Panc1 (cell line): ENCODE data around the gene EIPR1. TPM values are rescaled to one million over a fixed set of nuclear protein-coding genes. Genes with fewer than 3 reads are reported as not detected.

ENCODE experiments used
- ATAC-seq: fragments of 200-7000 bp; cut with Tn5 transposase; 2 replicates; pipeline ENCODE4 v1.9.1; 2020; ENCODE audit warnings: mild to moderate bottlenecking, moderate library complexity
- BruUV-seq: library from RNA; stranded (reverse); fragments of 400-500 nt; replicated peaks from 2 replicates; lab custom pipeline; 2021; lab: Mats Ljungman, UMichigan
- CTCF ChIA-PET: fragments of 300-600 bp; sonication (Branson Sonifier 250); formaldehyde crosslinking; loops from one replicate; lab custom pipeline; 2022; ENCODE audit warnings: antibody characterized with exemption; lab: Charles Lee
- POLR2A ChIA-PET: fragments of 300-600 bp; sonication (Branson Sonifier 250); formaldehyde crosslinking; loops from one replicate; lab custom pipeline; 2022; ENCODE audit warnings: antibody characterized with exemption; lab: Charles Lee
- DNase-seq: peaks from one replicate; pipeline ENCODE4 v3.0.0-alpha.2; 2010; ENCODE audit warnings: low read depth, low spot score
- H3K27ac ChIP-seq: 2 replicates; pipeline ENCODE4 v1.5.1; 2011; ENCODE audit warnings: mild to moderate bottlenecking, low read length, inconsistent platforms
- H3K27me3 ChIP-seq: fragments of 200-500 bp; sonication (Bioruptor generic); 2 replicates; pipeline ENCODE4 v1.6.0; 2014; ENCODE audit warnings: low read length, inconsistent platforms; ENCODE audit not compliant: control insufficient read depth, insufficient read depth
- H3K36me3 ChIP-seq: fragments of 200-500 bp; sonication (Bioruptor generic); 2 replicates; pipeline ENCODE4 v1.5.1; 2014; ENCODE audit warnings: inconsistent platforms, mild to moderate bottlenecking, low read length, moderate library complexity; ENCODE audit not compliant: control insufficient read depth, insufficient read depth
- H3K4me1 ChIP-seq: 2 replicates; pipeline ENCODE4 v1.5.1; 2011; ENCODE audit warnings: inconsistent platforms, mild to moderate bottlenecking, low read length, moderate library complexity; ENCODE audit not compliant: control insufficient read depth, insufficient read depth
- H3K4me3 ChIP-seq, 2 experiments: 2 replicates each; pipeline ENCODE4 v1.5.1; 2011 to 2012; ENCODE audit warnings: low read depth in 2 of 2, low read length in 2 of 2, mild to moderate bottlenecking in 2 of 2, inconsistent platforms in 1 of 2, moderate library complexity in 1 of 2
- H3K9me3 ChIP-seq: fragments of 200-500 bp; sonication (Bioruptor generic); 2 replicates; pipeline ENCODE4 v1.5.1; 2014; ENCODE audit warnings: low read depth, mild to moderate bottlenecking, inconsistent platforms, low read length, moderate library complexity; ENCODE audit not compliant: control insufficient read depth, insufficient read depth
- POLR2AphosphoS5 ChIP-seq: IDR thresholded peaks from 2 replicates; pipeline ENCODE4 v1.6.1; 2012; ENCODE audit warnings: mild to moderate bottlenecking, low read depth, low read length, moderate library complexity
- REST ChIP-seq, 2 experiments: IDR thresholded peaks; 2 replicates each; pipeline ENCODE4 v1.6.1; 2011 to 2012; ENCODE audit warnings: low read depth in 2 of 2, control low read depth in 1 of 2, low read length in 1 of 2, mild to moderate bottlenecking in 1 of 2, moderate library complexity in 1 of 2; ENCODE audit not compliant: insufficient read depth in 1 of 2
- SIN3A ChIP-seq: IDR thresholded peaks from 2 replicates; pipeline ENCODE4 v1.6.1; 2012; ENCODE audit warnings: low read depth, mild to moderate bottlenecking, low read length, moderate library complexity, borderline replicate concordance; ENCODE audit not compliant: insufficient read depth
- TCF7L2 ChIP-seq: IDR thresholded peaks from 2 replicates; pipeline ENCODE4 v1.6.1; 2011; ENCODE audit warnings: mild to moderate bottlenecking, low read depth, low read length, inconsistent platforms
- in situ Hi-C: cut with HindIII; loops from 2 replicates; pipeline ENCODE4 v1.10.0; 2016; ENCODE audit warnings: low sequenced_read_pairs, low pct_unique_long_range_greater_than_20kb
- intact Hi-C: fragments of 100-400 bp; cut with micrococcal nuclease; formaldehyde crosslinking; loops from one replicate; pipeline ENCODE4 v1.10.0; 2022; ENCODE audit not compliant: unreplicated experiment
- total RNA-seq: library from RNA; stranded (reverse); gene quantifications from one replicate; pipeline ENCODE4 v1.2.1, GENCODE V29; 2021; ENCODE audit not compliant: unreplicated experiment
- TF ChIP-seq, protein P1 (sequence below): fragments of 450-650 bp; IDR thresholded peaks from 2 replicates; pipeline ENCODE4 v1.5.1; 2017; ENCODE audit warnings: mild to moderate bottlenecking

EIPR1 gene
- total RNA-seq, 1 experiment from 2014 or later: 26.7 TPM

GRCh38 chr2:3214806-3215404 lies 162.7 kb downstream of the EIPR1 start:
- H3K9me3 ChIP-seq: no peaks in the 10 kb centered on the region
- ChIA-PET CTCF (no interaction called here), POLR2A (no interaction called here)
- no peak overlapping the region for H3K27ac ChIP-seq
- ATAC-seq: no peak
- TF ChIP-seq REST (IDR thresholded peaks at IDR 0.05; ENCODE audit: insufficient read depth in 1 of 2, low read depth in 2 of 2, low read length in 1 of 2) (no peak), TCF7L2 (no peak), SIN3A (no peak), POLR2AphosphoS5 (no peak)
- TF ChIP-seq, protein P1, sequence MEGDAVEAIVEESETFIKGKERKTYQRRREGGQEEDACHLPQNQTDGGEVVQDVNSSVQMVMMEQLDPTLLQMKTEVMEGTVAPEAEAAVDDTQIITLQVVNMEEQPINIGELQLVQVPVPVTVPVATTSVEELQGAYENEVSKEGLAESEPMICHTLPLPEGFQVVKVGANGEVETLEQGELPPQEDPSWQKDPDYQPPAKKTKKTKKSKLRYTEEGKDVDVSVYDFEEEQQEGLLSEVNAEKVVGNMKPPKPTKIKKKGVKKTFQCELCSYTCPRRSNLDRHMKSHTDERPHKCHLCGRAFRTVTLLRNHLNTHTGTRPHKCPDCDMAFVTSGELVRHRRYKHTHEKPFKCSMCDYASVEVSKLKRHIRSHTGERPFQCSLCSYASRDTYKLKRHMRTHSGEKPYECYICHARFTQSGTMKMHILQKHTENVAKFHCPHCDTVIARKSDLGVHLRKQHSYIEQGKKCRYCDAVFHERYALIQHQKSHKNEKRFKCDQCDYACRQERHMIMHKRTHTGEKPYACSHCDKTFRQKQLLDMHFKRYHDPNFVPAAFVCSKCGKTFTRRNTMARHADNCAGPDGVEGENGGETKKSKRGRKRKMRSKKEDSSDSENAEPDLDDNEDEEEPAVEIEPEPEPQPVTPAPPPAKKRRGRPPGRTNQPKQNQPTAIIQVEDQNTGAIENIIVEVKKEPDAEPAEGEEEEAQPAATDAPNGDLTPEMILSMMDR: no peak
- intact Hi-C loops: no loop called here
- no TSS peak for BruUV-seq
- no peaks in the 10 kb centered on the region for H3K27me3 ChIP-seq
- H3K4me1 ChIP-seq: no peaks in the 10 kb centered on the region
- no peaks in the 10 kb centered on the region for H3K36me3 ChIP-seq
- in situ Hi-C loops: no loop called here
- no peak for DNase-seq
- H3K4me3 ChIP-seq: no peak overlapping the region

DNA sequence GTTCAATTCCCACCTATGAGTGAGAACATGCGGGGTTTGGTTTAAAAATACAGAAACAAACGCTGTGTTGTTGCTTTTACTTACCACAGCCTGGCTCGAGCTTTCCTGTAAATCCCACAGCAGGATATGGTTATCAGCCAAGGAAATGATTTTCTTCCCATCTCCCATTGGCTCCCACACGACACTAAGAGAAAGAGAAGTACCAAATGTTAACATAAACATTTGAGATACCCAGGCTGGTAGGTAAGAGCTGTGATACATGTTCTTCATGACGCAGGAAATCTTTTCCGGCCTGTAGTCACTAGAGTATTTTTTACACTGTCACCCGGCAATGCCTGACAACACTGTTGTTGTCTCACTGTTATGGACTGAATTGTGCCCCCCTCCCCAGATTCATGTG lies 163.6 kb downstream of the EIPR1 start:
- no peak for TF ChIP-seq TCF7L2
- TF ChIP-seq SIN3A: no peak
- no peak for TF ChIP-seq REST (IDR thresholded peaks at IDR 0.05; ENCODE audit: insufficient read depth in 1 of 2, low read depth in 2 of 2, low read length in 1 of 2)
- TF ChIP-seq, protein P1: no peak
- TF ChIP-seq POLR2AphosphoS5: no peak
- no TSS peak for BruUV-seq
- Histone ChIP-seq H3K27ac (no peak overlapping the region), H3K36me3 (no peaks in the 10 kb centered on the region), H3K27me3 (no peaks in the 10 kb centered on the region), H3K4me1 (no peaks in the 10 kb centered on the region), H3K4me3 (no peak overlapping the region), H3K9me3 (no peaks in the 10 kb centered on the region)
- ChIA-PET CTCF (no interaction called here), POLR2A (no interaction called here)
- intact Hi-C loops: no loop called here
- in situ Hi-C loops: no loop called here
- ATAC-seq: no peak
- no peak for DNase-seq
